Panc1 (cell line): ENCODE measurements around the gene SPATA32. TPM values are rescaled to one million over a fixed set of nuclear protein-coding genes. Genes with fewer than 3 reads are reported as not detected.

Source experiments
- ATAC-seq: fragments of 200-7000 bp; cut with Tn5 transposase; 2 replicates; pipeline ENCODE4 v1.9.1; 2020; ENCODE audit warnings: mild to moderate bottlenecking, moderate library complexity
- BruUV-seq: library from RNA; stranded (reverse); fragments of 400-500 nt; replicated peaks from 2 replicates; lab custom pipeline; 2021; lab: Mats Ljungman, UMichigan
- CTCF ChIA-PET: fragments of 300-600 bp; sonication (Branson Sonifier 250); formaldehyde crosslinking; loops from one replicate; lab custom pipeline; 2022; ENCODE audit warnings: antibody characterized with exemption; lab: Charles Lee
- POLR2A ChIA-PET: fragments of 300-600 bp; sonication (Branson Sonifier 250); formaldehyde crosslinking; loops from one replicate; lab custom pipeline; 2022; ENCODE audit warnings: antibody characterized with exemption; lab: Charles Lee
- DNase-seq: peaks from one replicate; pipeline ENCODE4 v3.0.0-alpha.2; 2010; ENCODE audit warnings: low read depth, low spot score
- H3K27ac ChIP-seq: 2 replicates; pipeline ENCODE4 v1.5.1; 2011; ENCODE audit warnings: mild to moderate bottlenecking, low read length, inconsistent platforms
- H3K27me3 ChIP-seq: fragments of 200-500 bp; sonication (Bioruptor generic); 2 replicates; pipeline ENCODE4 v1.6.0; 2014; ENCODE audit warnings: low read length, inconsistent platforms; ENCODE audit not compliant: control insufficient read depth, insufficient read depth
- H3K36me3 ChIP-seq: fragments of 200-500 bp; sonication (Bioruptor generic); 2 replicates; pipeline ENCODE4 v1.5.1; 2014; ENCODE audit warnings: inconsistent platforms, mild to moderate bottlenecking, low read length, moderate library complexity; ENCODE audit not compliant: control insufficient read depth, insufficient read depth
- H3K4me1 ChIP-seq: 2 replicates; pipeline ENCODE4 v1.5.1; 2011; ENCODE audit warnings: inconsistent platforms, mild to moderate bottlenecking, low read length, moderate library complexity; ENCODE audit not compliant: control insufficient read depth, insufficient read depth
- H3K4me3 ChIP-seq, 2 experiments: 2 replicates each; pipeline ENCODE4 v1.5.1; 2011 to 2012; ENCODE audit warnings: low read depth in 2 of 2, low read length in 2 of 2, mild to moderate bottlenecking in 2 of 2, inconsistent platforms in 1 of 2, moderate library complexity in 1 of 2
- H3K9me3 ChIP-seq: fragments of 200-500 bp; sonication (Bioruptor generic); 2 replicates; pipeline ENCODE4 v1.5.1; 2014; ENCODE audit warnings: low read depth, mild to moderate bottlenecking, inconsistent platforms, low read length, moderate library complexity; ENCODE audit not compliant: control insufficient read depth, insufficient read depth
- CTCF ChIP-seq: fragments of 450-650 bp; IDR thresholded peaks from 2 replicates; pipeline ENCODE4 v1.5.1; 2017; ENCODE audit warnings: mild to moderate bottlenecking
- POLR2AphosphoS5 ChIP-seq: IDR thresholded peaks from 2 replicates; pipeline ENCODE4 v1.6.1; 2012; ENCODE audit warnings: mild to moderate bottlenecking, low read depth, low read length, moderate library complexity
- REST ChIP-seq, 2 experiments: IDR thresholded peaks; 2 replicates each; pipeline ENCODE4 v1.6.1; 2011 to 2012; ENCODE audit warnings: low read depth in 2 of 2, control low read depth in 1 of 2, low read length in 1 of 2, mild to moderate bottlenecking in 1 of 2, moderate library complexity in 1 of 2; ENCODE audit not compliant: insufficient read depth in 1 of 2
- SIN3A ChIP-seq: IDR thresholded peaks from 2 replicates; pipeline ENCODE4 v1.6.1; 2012; ENCODE audit warnings: low read depth, mild to moderate bottlenecking, low read length, moderate library complexity, borderline replicate concordance; ENCODE audit not compliant: insufficient read depth
- TCF7L2 ChIP-seq: IDR thresholded peaks from 2 replicates; pipeline ENCODE4 v1.6.1; 2011; ENCODE audit warnings: mild to moderate bottlenecking, low read depth, low read length, inconsistent platforms
- in situ Hi-C: cut with HindIII; loops from 2 replicates; pipeline ENCODE4 v1.10.0; 2016; ENCODE audit warnings: low sequenced_read_pairs, low pct_unique_long_range_greater_than_20kb
- intact Hi-C: fragments of 100-400 bp; cut with micrococcal nuclease; formaldehyde crosslinking; loops from one replicate; pipeline ENCODE4 v1.10.0; 2022; ENCODE audit not compliant: unreplicated experiment
- total RNA-seq: library from RNA; stranded (reverse); gene quantifications from one replicate; pipeline ENCODE4 v1.2.1, GENCODE V29; 2021; ENCODE audit not compliant: unreplicated experiment

Gene SPATA32
- total RNA-seq, 1 experiment from 2014 or later: 0.26 TPM

- H3K4me1 ChIP-seq: peaks cover 26% of the 10 kb centered on the region
- no peak overlapping the region for H3K4me3 ChIP-seq
- DNase-seq (no peak), ATAC-seq (no peak)
- no peak overlapping the region for H3K27ac ChIP-seq
- ChIA-PET CTCF (interaction anchor here (0.5 kb wide), 1 partner anchor 1013 kb away, joined by 4 read pairs; no protein-coding TSS in a partner anchor), POLR2A (no interaction called here)
- intact Hi-C loops: no loop called here
- H3K27me3 ChIP-seq: no peaks in the 10 kb centered on the region
- in situ Hi-C loops: no loop called here
- no peaks in the 10 kb centered on the region for H3K9me3 ChIP-seq
- no peaks in the 10 kb centered on the region for H3K36me3 ChIP-seq
- no peak for TF ChIP-seq REST (IDR thresholded peaks at IDR 0.05; ENCODE audit: insufficient read depth in 1 of 2, low read depth in 2 of 2, low read length in 1 of 2)
- TF ChIP-seq SIN3A: no peak
- no peak for TF ChIP-seq POLR2AphosphoS5
- no peak for TF ChIP-seq CTCF
- no peak for TF ChIP-seq TCF7L2
- BruUV-seq: no TSS peak
Measured at GRCh38 chr17:45233423-45233924, 28.4 kb downstream of the SPATA32 start.

- no peak overlapping the region for H3K4me3 ChIP-seq
- no peak for ATAC-seq
- no peaks in the 10 kb centered on the region for H3K27me3 ChIP-seq
- H3K4me1 ChIP-seq: peaks cover 33% of the 10 kb centered on the region
- POLR2A ChIA-PET: no interaction called here
- H3K27ac ChIP-seq: no peak overlapping the region
- H3K36me3 ChIP-seq: no peaks in the 10 kb centered on the region
- BruUV-seq: no TSS peak
- in situ Hi-C loops (no loop called here), intact Hi-C loops (no loop called here)
- TF ChIP-seq POLR2AphosphoS5: no peak
- TF ChIP-seq CTCF: no peak
- no peak for TF ChIP-seq SIN3A
- no peak for TF ChIP-seq TCF7L2
- no peak for TF ChIP-seq REST (IDR thresholded peaks at IDR 0.05; ENCODE audit: insufficient read depth in 1 of 2, low read depth in 2 of 2, low read length in 1 of 2)
- H3K9me3 ChIP-seq: no peaks in the 10 kb centered on the region
- CTCF ChIA-PET: interaction anchor here (0.5 to 0.8 kb wide), 2 partner anchors 11 to 1013 kb away, joined by 3 to 4 read pairs; no protein-coding TSS in a partner anchor
- no peak for DNase-seq
Measured at GRCh38 chr17:45232514-45233422, 29.1 kb downstream of the SPATA32 start.
